Cardiac fibroblast (primary cell): Measurements from ENCODE around the gene LCN2.

Experiments
- DNase-seq, 2 donors: peaks; one replicate each; pipeline versions ENCODE4 v3.0.0 to v3.0.0-alpha.2; 2010; ENCODE audit warnings: low read depth in 2 of 2
- H3K4me3 ChIP-seq, 2 donors: replicated peaks in 1 of 2; 1 replicate in 1 of 2; 2 replicates in 1 of 2; pipeline ENCODE4 v1.5.1; 2011; ENCODE audit warnings: low read depth in 2 of 2, low read length in 2 of 2, mild to moderate bottlenecking in 2 of 2, moderate library complexity in 1 of 2
- CTCF ChIP-seq: IDR thresholded peaks from one replicate; pipeline ENCODE4 v1.5.1; 2011; ENCODE audit warnings: low read depth, mild to moderate bottlenecking, low read length, inconsistent platforms

LCN2 gene

GRCh38 chr9:128193469-128194096 lies 44.3 kb downstream of the LCN2 start:
- no peak overlapping the region for H3K4me3 ChIP-seq
- no peak for TF ChIP-seq CTCF
- DNase-seq: no peak

- no peak for TF ChIP-seq CTCF
- peak in 1 of 2 donors; percentile 40 for DNase-seq
- no peak overlapping the region for H3K4me3 ChIP-seq
These were observed 52.5 kb downstream of the LCN2 start for GRCh38 chr9:128201441-128202369.

- H3K4me3 ChIP-seq: no peak overlapping the region
- no peak for TF ChIP-seq CTCF
- DNase-seq: no peak
These were observed 53.4 kb downstream of the LCN2 start for GRCh38 chr9:128202648-128203023.
